G401.6 (cell line): ENCODE data around the gene CSF2RB.

Source experiments
- FAIRE-seq: peaks from 2 replicates; lab custom pipeline; 2012; peaks lifted over from hg19 to GRCh38; lab: Jason Lieb, UNC

CSF2RB gene

DNA sequence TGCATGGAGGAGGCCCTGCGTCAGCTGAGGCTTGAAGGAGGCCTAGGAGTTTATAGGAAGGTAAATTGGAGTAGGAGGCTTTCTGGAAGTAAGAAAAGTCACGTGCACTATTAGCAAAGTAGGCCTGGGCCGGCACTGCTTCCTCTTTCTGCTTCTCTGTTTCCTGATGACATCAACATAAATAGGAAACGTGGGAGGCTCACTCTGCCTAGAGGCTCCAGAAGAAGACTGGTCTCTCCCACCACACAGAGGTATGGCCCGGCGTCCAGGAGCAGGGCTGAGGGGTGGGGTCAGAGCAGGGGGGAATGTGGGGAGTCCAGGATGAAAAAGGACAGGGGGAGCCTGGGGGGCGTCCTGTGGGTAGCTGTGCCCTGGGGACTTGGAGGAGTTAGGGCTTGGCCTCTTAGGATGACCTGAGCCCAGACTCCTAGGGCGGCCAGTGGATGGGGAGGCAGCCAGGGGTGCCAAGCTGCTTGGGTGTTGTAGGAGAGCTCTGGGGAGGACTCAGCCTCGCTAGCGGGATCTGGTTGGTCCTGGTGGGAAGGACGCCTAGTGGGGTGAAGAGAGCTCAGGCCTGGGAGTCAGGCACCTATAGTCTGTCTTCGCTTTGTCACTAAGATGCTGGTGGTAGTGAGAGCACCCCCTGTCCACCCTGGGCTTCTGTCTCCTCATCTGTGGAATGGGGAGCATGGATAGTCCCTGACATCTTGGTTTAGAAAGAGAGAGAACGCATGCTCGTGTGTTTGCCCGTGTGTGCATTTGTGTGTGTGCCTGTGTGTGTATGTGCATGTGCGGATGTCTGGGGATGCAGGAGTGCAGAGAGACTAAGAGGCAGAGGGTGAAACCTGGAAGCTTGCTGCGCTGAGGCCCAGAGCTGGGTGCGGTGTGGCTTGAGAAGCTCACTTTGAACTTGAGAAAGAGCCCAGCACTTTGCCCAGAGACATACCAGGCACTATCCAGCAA, at the start of gene CSF2RB:
Gene CSF2RB, plus strand, starts transcription at position 202 of the 963 bp plus-strand sequence. CDS start 8,580 bp downstream, outside the sequence.
- no peak for FAIRE-seq

DNA sequence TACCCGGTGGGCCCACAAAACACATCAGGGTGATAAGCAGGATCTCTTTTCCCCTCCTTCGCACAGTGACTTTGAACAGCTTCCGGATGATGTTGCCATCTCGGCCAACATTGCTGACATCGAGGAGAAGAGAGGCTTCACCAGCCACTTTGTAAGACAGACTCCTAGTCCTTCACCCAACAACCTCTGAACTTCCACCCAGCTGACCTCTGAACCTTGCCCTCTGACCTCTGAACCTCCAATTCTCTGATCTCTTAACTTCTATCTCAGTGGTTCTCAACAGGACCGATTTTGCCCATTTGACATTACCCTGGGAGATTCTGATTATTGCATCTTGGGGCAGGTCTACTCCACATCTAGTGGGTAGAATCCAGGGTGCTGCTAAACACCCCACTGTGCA, 49.4 kb upstream of the CSF2RB start:
- FAIRE-seq = no peak

DNA sequence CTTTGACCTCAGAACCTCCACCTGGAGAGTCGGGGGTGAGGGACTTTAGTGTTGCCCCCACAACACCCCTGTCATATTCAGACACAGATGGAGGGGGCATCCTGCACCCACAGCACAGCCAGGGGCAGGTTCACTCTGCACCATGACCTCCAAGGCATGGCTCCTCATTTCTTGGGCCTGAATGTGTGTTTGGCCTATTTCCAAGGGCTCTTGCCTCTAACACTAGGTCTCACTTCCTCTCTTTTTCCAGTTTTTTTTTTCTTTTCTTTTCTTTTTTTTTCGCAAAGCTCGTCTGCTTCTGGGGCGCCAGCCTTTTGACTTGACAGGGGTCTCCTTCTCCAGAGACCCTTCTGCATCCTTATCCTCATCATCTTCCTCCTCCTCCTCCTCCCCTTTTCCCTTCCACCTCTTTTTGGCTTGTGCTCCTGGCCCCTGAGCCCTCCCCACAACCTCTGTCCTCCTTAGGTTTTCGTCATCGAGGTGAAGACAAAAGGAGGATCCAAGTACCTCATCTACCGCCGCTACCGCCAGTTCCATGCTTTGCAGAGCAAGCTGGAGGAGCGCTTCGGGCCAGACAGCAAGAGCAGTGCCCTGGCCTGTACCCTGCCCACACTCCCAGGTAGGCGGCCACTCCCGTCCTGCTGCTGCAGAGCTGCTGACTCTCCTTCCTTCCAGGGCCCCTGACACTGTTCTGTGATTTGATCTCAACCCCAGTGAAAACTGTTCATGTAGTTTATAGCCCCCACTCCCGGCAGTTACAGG, 48.8 kb upstream of the CSF2RB start:
- no peak for FAIRE-seq

DNA sequence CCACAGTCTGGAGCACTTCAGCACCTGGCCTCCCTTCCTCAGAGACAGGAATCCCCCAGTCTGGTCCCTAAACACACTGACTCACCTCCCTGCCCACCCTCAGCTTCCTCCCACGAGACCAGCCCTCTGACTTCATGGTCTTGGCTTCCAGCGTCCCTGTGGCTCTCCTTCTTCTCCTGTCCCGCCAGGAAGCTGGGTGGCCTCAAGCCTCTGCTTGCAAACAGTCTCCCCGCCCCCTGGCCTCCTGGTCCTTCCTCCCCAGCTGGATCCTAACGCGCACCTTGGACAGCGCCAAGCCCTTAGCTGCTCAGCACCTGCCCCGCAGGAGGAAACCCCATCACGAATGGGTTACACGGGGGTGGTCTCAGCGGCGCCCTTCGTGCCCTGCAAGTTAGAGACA, 48.1 kb upstream of the CSF2RB start:
- no peak for FAIRE-seq

DNA sequence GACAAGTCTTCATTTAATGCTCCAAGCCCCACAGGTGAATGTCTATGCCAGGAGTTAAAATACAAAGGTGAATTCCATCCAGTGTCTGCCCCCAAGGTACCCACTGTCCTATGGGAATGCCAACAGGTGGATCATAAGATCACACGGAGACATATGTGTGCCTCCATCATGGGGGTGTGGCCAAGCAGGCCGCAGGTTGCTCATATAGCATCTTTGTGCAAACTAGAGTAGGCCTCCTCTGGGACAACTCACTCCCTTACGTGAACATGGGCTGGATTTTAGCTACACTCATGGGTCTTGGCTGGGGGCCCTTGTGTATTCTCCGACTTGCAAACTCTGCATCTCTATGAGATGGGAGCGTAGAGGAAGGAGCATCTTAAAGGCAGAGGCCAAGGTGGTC, 45.7 kb upstream of the CSF2RB start:
- no peak for FAIRE-seq

DNA sequence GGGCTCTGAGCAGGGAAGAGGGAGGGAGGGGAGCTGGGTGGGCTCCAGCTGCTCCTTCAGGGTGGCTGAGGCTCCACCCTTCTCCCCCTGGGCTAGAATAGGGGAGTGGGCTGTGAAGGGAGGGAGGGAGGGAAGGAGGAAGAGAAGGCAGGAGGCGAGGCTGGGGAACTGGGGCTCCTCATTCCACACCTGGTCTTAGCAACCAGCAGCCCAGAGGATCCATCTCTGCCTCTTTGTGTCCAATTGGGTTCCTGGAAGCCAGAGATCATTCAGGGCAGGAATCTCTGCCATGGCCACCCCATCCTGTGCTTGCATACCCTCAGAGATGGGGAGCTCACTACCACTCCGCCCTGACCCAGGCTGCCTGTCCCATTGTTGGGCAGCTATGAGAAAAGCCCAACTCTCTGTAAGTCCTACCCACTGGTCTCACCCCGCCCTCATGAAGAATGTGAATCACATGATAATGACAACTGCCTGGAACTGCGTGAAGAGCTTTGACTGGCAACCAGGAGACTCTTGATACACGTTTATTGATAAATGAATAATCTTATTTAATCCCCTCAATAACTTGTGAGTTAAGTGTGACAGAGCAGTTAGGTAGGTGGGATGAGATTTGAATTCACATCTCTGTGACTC, 44.8 kb upstream of the CSF2RB start:
- no peak for FAIRE-seq

DNA sequence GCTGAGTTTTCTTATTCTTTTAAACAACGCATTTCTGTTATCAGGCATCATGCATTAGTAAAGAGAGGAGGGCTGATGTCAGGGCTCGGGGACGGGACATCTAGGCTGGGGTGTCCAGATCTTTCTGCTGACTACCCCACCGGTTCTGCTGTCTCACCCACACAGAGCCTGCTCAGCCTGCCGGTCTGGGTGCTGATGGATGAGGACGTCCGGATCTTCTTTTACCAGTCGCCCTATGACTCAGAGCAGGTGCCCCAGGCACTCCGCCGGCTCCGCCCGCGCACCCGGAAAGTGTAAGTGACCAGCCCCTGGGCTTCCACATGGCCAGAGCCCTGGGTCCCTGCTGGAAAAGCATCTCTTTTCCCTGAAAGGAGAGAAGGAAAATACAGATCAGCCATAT, 43.2 kb upstream of the CSF2RB start:
- FAIRE-seq = no peak

DNA sequence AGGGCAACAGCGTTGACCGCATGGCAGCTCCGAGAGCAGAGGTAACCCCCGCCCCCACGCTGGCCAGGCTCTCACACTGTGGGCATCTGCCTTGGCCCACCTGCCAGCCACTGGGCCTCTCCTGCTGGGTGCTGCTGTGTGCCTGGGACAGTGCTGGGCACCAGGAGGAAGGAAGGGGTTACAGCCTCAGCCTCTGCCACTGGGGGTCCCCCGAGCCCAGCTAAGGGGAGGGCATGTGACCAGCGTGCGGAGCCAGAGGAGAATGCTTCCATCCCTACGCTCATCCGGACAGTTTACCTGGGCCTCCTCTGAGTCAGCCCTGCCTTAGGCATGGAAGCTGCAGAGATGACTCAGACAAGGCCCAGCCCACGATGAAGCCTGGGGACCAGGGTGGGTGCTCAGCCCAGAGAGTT, 41.8 kb upstream of the CSF2RB start:
- FAIRE-seq = no peak

DNA sequence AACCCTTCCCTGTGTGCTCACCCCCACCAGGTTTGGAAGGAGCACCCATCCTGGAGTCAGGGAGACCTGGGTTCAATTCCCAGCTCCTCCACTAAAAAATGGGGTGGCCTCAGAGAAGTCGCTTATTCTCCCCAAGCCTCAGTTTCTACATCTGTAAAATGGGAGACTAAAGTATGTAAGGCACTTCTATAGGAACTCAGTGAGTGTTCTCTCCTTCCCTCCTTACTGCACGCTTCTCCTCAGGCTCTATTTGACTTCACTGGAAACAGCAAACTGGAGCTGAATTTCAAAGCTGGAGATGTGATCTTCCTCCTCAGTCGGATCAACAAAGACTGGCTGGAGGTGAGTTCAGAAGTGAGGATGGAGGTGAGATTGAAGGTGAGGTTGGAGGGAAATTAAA, 41.3 kb upstream of the CSF2RB start:
- FAIRE-seq = no peak

DNA sequence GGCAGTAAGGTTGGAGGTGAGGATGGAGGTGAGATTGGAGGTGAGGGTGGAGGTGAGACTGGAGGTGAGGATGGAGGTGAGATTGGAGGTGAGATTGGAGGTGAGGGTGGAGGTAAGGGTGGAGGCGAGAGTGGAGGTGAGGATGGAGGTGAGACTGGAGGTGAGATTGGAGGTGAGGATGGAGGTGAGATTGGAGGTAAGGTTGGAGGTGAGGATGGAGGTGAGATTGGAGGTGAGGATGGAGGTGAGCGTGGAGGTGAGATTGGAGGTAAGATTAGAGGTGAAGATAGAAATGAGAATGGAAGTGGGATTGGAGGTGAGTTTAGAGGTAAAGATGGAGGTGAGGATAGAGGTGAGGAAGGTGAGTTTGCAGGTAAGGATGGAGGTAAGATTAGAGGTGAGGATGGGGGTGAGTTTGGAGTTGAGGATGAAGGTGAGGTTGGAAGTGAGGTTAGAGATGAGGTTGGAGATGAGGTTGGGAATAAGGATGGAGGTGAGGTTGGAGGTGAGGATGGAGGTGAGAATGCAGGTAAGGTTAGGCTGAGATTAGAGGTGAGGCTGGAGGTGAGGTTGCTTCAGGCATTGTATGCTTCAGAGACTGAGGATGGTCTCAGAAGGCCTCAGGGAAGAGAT, 40.4 kb upstream of the CSF2RB start:
- no peak for FAIRE-seq

DNA sequence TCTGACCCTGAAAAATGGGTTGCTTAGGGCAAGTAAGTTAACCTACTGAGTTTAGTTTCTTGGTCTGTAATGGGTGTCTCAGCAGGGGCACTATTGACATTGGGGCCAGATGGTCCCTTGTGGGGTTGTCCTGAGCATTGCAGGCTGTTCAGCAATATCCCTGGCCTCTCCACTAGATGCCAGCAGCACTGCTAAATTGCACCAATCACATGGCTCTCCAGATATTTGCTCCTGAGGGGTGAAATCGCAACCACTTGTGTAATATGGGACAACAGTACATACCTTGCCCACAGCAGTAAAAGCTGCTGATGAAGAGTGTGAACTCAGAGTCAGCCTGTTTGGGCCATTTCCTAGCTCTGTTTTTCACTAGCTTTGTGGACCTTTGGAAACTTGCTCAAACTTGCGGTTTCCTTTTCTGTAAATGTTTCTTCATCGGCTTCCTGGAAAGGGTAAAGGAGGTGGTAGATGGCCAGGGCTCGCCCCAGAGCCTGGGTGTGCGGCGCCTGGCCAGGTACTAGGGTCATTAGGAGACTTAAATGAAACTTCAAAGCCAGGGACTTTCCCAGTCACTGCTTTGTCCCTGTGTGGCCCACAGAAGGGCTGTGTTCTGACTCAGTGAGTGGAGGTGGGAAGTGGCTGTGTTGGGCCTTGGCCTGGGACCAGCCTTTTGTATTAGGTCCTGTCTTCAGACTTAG, 39.7 kb upstream of the CSF2RB start:
- no peak for FAIRE-seq

DNA sequence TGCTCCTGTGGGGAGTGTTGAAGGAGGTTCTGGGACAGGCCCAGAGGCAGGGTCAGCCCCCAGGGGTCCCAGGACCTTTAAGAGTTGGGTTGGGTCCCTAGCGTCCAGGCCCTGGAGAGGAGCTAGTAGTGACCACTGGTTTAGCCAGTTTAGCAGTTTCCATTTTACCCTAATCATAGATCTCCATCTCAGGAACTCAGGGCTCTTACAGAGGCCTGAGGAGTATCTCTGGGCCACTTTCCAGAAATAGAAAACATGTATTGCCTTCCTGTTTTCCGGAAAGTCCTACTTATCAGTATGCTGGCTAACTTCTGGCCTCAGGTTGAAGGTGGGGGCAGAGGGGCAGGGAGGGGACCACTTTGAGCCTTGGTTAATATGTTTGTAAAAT, 39.1 kb upstream of the CSF2RB start:
- FAIRE-seq = no peak

DNA sequence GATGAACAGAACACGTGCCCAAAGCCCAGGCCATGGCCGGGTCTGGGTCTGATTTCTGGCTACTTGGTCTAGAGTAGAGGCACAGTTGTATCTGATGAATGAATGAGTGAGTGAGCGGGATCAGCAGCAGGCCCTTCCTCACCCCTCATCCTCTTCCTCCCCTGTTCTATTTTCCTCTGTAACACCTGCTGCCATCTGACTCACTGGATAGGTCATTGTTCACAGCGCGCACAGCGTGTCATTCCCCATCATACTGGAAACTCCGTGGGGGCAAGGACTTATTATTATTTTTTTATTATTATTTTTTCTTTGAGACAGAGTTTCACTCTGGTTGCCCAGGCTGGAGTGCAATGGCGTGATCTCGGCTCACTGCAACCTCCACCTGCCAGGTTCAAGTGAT, 38.7 kb upstream of the CSF2RB start:
- FAIRE-seq = no peak

DNA sequence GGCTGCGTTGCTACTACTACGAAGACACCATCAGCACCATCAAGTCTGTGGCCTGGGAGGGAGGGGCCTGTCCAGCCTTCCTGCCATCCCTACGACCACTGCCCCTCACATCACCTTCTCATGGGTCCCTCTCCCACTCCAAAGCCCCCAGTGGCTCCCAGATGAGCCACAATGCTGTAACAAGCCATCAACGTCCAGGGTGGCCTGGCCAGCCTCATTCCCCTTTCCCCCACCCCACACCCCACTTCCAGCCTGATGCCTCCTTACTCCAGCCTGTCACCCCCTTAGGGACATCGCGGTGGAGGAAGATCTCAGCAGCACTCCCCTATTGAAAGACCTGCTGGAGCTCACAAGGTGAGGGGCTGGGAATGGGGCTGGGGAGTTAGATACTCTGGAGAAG, 37.7 kb upstream of the CSF2RB start:
- FAIRE-seq = no peak

DNA sequence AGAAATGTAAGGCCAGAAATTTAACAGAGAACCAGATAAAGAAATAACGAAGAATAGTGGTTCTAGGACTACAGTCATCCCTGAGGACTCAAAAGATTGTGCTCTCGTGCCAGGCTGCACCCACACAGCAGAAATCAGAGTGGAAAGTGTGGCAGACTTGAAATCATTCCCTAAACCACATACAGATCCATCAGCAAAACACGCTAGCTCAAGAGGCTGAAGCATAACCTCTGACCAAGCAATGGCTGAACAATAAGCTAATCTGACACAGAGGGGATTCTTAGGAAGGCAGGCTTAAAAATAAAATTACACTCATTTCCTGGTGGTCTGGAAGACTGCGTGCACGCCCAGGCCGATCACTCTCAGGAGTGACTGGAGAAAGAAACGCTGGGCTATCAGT, 33.7 kb upstream of the CSF2RB start:
- no peak for FAIRE-seq

DNA sequence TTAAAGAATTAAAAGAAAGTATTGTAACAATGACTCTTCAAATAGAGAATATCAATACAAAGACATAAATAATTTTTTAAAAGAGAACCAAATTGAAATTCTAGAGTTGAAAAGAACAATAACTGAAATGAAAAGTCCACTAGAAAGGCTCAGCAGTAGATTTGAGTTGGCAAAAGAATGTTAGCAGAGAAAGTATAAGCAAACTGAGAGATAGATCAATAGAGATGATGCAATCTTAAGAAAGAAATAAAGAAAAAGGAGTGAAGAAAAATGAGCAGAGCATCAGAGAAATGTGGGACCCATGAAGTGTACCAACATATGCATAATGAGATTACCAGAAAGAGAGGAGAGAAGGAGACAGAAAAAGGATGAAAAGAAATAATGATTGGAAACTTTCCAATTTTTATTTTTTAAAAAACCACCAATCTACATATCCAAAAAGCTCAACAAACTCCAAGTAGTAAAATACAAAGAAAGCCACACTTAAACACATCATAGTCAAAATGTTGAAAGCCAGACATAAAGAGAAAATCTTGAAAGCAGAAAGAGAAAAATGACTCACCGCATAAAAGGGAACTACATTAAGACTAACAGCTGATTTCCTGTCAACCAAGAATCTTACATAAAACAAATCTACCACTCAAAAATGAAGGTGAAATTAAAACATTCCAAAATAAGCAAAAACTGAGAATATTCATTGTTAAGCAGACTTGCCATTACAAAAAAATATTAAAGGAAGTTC, 31.8 kb upstream of the CSF2RB start:
- no peak for FAIRE-seq

DNA sequence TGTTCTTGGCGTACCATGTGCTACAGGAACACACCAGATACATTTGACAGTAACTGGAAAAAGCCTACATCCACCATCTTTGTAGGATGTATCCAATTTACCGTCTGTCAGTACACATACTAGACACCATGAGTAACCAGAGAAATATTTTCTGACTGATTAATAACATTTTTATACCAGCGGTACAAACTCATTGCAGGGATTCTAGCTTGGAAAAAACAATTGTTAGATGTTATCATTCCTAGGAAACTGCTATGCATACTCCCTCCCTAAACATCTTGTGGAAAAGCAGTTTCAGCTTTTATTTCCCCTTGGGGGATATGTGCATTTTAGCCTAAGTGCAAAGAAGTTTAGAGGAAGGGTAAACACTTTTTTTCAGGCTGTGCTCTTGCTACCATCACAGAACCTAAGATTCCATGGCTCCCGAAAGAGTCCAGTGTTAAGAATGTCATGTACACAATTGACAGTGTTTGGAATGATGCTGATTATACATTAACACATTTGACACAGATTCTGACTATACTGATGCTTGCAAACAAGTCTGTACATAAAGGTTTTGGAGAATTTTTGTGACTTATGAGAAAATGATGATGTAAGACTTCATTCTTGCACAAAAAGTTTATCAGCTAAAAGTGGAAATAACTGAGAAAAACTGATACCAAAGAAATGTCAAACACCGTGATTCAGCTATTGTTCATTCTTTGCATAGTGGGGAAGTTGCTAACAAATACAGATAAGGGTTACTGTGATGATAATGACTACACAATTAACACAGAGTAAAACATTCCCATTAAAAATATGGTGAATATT, 28.9 kb upstream of the CSF2RB start:
- FAIRE-seq = no peak

DNA sequence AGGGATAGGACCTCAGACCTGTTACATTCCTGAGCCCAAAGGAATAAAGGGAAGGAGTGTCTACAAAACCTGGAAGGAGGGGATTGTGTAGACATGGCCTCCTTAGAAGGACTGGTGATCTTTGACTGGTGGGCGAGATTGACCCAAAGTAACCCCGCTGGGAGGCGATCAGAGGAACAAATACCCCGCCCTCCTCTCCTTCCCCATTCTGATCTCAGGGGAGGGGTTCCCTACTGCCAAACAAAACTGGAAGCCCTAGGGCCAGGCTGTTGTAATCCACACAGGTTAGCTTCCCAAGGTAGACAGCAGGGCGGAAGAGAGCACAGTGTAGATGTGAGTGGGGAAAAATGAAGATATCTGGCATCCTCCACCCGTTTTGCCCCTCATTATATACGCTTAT, 28.0 kb upstream of the CSF2RB start:
- FAIRE-seq = no peak

DNA sequence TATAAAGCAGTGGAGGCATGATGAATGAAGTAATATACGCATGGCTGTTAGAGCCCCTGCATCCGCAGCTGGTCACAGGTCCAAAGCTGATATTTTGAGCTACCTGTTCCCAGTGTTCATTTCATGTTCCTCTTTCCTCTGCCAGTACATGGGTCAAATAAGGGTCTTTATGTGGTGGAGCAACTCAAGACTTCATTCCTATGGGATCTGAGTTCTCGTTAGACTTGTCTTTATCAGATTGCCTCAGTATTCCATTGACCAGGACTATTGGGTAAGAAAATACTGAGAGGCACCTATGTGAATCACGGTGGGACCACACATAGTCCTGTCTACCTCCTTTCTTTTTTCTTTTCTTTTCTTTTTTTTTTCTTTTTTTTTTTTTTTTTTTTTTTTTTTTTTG, 27.4 kb upstream of the CSF2RB start:
- FAIRE-seq = no peak

DNA sequence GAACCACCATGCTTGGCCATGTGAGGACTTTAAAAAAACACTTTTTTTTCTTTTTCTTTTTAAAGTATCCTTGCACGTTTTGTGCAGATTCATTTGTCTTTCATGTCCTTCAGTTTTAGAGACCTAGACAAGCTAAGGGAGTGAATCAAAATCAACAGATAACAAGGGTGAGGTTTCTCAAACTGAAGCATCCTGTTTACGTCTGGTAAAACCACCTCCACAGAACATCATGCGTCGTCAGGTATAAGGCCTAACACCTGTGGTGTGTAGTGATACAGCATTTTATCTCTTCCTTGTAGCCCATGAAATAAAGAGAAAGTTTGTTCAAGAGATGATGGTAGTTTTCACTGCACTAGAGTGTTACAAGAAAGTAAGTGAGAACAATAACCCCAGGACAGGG, 26.3 kb upstream of the CSF2RB start:
- no peak for FAIRE-seq
